ENCODE data around the gene KCNC3.
"Not testable (repeated sequence)": the region's sequence is repeated elsewhere in the genome, so short reads cannot be mapped to it uniquely, and the experiment has no call there.

KCNC3 gene

DNA sequence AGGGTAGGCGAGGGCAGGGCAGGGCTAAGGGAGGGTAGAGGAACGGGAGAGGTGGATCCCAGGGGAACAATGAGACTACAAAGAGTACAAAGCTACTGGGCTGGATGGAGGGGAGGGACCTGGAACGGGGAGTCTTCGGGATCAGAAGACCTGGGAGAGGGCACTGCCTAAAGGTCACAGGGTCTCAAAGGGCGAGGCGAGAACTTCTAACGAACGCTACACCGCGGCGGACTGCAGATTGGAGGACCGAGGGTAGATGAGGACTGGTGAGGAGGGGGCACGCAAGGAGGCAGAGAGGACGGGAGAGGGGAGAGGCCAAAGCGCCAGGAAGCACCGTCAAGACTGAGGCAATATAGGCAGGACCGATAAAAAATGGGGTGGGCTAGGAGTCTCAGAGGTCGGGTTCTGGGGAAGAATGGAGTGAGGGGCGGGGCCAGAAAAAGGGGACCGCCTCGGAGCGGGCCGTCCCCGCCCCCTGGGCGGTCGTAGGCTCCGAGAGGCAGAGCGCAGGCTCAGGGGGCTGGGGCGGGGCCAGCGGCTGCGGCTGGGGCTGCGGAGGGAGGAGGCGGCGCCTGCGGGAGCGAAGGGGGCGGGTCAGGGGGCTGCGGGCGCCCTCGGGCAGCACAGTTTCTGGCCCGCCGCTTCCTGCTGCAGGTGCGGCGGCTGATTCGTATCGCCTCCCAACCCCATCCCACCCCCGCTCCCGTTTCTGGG, 1.3 kb upstream of the KCNC3 start:
- no peak for DNase-seq (ENCODE audit: extremely low read depth, low read depth)
- TF ChIP-seq, protein P1, sequence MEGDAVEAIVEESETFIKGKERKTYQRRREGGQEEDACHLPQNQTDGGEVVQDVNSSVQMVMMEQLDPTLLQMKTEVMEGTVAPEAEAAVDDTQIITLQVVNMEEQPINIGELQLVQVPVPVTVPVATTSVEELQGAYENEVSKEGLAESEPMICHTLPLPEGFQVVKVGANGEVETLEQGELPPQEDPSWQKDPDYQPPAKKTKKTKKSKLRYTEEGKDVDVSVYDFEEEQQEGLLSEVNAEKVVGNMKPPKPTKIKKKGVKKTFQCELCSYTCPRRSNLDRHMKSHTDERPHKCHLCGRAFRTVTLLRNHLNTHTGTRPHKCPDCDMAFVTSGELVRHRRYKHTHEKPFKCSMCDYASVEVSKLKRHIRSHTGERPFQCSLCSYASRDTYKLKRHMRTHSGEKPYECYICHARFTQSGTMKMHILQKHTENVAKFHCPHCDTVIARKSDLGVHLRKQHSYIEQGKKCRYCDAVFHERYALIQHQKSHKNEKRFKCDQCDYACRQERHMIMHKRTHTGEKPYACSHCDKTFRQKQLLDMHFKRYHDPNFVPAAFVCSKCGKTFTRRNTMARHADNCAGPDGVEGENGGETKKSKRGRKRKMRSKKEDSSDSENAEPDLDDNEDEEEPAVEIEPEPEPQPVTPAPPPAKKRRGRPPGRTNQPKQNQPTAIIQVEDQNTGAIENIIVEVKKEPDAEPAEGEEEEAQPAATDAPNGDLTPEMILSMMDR (IDR thresholded peaks at IDR 0.05; ENCODE audit: low read depth, low read length, missing control alignments): no peak
- H3K4me3 ChIP-seq (replicated peaks; ENCODE audit: low read depth, low read length): no peak overlapping the region

DNA sequence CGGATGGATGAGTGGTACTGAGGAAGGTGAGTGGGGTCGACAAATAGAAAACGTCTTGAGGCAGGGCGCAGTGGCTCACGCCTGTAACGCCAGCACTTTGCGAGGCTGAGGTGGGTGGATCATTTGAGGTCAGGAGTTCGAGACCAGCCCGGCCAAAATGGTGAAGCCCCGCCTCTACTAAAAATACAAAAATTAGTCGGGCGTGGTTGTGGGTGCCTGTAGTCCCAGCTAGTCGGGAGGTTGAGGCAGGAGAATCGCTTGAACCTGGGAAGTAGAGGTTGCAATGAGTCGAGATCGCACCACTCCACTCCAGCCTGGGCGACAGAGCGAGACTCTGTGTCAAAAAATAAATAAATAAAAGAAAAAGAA, 733 bp upstream of the KCNC3 start:
- DNase-seq (ENCODE audit: extremely low read depth, low read depth); H3K4me3 ChIP-seq (replicated peaks; ENCODE audit: low read depth, low read length): not testable (repeated sequence)

DNA sequence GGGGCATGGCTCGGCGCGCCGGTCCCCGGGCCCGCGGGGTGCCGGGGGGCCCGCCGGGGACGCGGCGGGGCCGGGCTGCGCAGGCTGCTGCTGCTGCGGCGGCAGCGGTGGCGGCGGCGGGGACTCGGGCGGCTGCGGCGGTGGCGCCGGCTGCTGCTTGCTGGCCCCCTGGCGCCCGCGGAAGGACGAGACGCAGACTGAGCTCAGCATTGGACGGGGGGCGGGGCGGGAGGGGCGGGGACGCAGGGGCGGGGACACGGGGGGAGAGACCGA, 368 bp downstream of the KCNC3 start:
- TF ChIP-seq, protein P1 (IDR thresholded peaks at IDR 0.05; ENCODE audit: low read depth, low read length, missing control alignments): no peak
- no peak overlapping the region for H3K4me3 ChIP-seq (replicated peaks; ENCODE audit: low read depth, low read length)
- no peak for DNase-seq (ENCODE audit: extremely low read depth, low read depth)

DNA sequence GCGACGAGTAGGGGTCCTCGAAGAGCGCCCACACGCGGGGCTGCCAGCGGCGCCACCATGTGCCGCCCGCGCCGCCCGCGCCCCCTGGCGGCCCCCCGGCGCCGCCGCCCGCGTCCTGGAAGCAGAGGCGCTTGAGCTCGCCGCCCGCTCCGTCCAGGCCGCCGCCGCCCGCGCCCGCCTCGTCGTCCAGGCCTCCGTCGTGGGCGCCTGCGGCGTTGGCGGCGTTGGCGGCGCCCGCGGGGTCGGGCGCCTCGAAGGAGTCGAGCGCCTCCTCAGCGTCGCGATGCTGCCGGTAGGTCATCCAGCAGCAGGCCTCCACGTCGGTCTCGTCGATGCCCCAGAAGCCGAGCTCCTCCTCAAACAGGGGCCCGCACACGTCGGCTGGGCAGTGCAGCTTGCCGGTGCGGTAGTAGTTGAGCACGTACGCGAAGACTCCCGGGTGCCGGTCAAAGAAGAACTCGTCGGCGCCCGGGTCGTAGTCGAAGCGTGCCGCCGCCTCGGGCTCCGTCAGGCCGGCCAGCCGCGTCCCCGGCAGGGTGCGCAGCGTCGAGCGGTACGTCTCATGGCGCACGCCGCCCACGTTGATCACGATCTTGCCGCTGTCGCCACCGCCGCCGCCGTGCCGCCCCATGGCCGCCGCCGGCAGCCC, 829 bp downstream of the KCNC3 start:
- TF ChIP-seq, protein P1 (IDR thresholded peaks at IDR 0.05; ENCODE audit: low read depth, low read length, missing control alignments): no peak
- no peak overlapping the region for H3K4me3 ChIP-seq (replicated peaks; ENCODE audit: low read depth, low read length)
- DNase-seq (ENCODE audit: extremely low read depth, low read depth): no peak

DNA sequence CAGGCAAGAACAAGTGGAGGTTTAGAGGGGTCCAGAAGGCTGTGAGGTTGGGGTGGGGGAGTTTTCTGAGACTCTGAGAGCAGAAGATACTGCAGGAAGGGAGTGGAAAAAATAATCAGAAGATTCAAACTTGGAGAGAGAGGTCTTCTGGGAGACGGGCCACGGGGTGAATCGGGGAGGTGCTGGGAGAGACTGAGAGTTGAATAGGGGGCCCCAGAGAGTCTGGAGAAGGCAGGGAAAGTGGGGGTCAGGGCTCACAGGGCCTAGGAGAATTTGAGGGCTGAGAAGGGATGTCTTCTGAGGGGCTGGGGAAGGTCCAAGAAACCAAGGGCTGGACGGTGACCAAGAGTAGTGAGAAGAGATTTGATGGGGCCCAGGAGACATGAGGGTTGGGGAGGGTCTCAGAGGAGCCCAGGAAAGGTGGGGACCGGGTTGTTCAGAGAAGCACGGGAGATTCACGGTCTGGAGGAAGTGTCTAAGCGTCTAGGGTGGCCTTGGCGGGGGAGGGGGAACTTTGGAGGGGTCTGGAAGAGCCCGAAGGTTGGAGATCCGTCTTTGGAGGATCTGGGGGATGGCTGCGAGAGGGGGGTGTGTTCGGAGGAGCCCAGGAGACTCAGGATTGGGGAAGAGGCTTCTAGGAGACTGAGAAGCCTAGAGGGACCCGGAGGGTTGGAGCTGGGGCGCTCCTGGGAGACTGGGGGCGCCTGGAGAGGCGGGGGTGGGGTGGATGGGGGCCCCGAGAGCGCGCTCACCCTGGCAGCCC, 1.5 kb downstream of the KCNC3 start:
- DNase-seq (ENCODE audit: extremely low read depth, low read depth): no peak
- H3K4me3 ChIP-seq (replicated peaks; ENCODE audit: low read depth, low read length): no peak overlapping the region
- TF ChIP-seq, protein P1 (IDR thresholded peaks at IDR 0.05; ENCODE audit: low read depth, low read length, missing control alignments): no peak

DNA sequence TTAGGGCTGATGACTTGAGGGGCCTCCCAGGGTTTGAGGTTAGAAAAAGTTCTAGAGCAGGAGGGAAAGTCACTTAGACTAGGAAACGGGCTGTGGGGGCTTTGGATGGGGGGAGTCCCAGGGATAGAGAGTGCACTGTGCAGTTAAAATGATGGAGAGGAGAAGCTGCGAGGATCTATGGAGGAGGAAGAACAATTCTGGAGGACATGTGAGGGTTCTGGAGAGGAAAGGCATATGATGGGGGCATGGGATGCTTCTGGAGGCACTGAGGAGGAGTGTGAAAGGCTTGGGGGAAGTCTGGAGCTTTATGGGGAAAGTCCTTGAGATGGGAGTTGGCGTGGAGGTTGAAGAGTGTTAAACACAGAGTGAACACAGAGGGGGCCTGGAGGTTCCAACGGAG, 2.2 kb downstream of the KCNC3 start:
- H3K4me3 ChIP-seq (replicated peaks; ENCODE audit: low read depth, low read length): no peak overlapping the region
- no peak for DNase-seq (ENCODE audit: extremely low read depth, low read depth)
- TF ChIP-seq, protein P1 (IDR thresholded peaks at IDR 0.05; ENCODE audit: low read depth, low read length, missing control alignments): no peak

DNA sequence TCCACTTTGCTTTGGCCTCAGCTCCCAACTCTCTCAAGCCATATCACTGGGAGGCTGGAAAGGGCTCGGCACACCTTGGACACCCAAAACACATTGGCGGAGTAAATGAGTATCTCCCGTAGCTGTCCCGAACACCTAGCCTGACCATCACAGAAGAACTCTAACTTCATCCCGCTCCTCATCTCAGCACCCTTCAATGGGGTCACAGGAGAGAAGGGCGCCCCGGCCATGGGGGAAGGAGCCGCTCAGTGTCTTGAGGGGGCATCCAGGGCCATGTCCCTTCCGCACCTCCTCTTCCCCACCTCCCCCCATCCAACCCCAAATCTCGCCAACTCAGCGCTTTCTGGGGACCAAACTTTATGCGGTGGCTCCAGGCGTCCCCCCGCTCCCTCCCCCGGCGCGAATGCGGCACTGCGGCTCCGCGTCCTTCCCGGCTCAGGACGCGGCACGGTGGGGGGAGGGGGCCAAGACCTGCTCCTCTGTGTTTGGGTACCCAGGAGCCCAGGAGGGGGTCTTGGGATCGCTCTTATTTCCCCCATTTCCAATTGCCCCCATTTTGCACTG, 3.0 kb downstream of the KCNC3 start:
- DNase-seq (ENCODE audit: extremely low read depth, low read depth): no peak
- TF ChIP-seq, protein P1 (IDR thresholded peaks at IDR 0.05; ENCODE audit: low read depth, low read length, missing control alignments): no peak
- no peak overlapping the region for H3K4me3 ChIP-seq (replicated peaks; ENCODE audit: low read depth, low read length)

All from HFF-Myc (cell line).